Activated gamma-delta T cell treated with Interleukin-2 at 50 U/mL for 16 hours (primary cell): ENCODE data around the gene CHST1.

ENCODE experiments used
- DNase-seq: peaks from one replicate; pipeline ENCODE4 v3.0.0-alpha.2; 2020

The CHST1 gene

GRCh38 chr11:45659031-45659817 lies 6.2 kb downstream of the CHST1 start:
- DNase-seq, result no peak

- DNase-seq, result no peak
Measured at GRCh38 chr11:45658292-45658991, 7.0 kb downstream of the CHST1 start.

- no peak for DNase-seq
Measured at GRCh38 chr11:45657496-45658260, 7.7 kb downstream of the CHST1 start.

- no peak for DNase-seq
Measured at GRCh38 chr11:45655831-45656230, 9.6 kb downstream of the CHST1 start.

GRCh38 chr11:45655347-45655756 lies 10.1 kb downstream of the CHST1 start:
- peak; percentile 49 for DNase-seq

GRCh38 chr11:45655012-45655283 lies 10.5 kb downstream of the CHST1 start:
- no peak for DNase-seq

GRCh38 chr11:45654231-45655011 lies 11.0 kb downstream of the CHST1 start:
- DNase-seq, result no peak

- DNase-seq, result no peak
Measured at GRCh38 chr11:45653277-45653676, 12.1 kb downstream of the CHST1 start.

GRCh38 chr11:45652781-45653180 lies 12.6 kb downstream of the CHST1 start:
- DNase-seq, result no peak

GRCh38 chr11:45651841-45652749 lies 13.3 kb downstream of the CHST1 start:
- no peak for DNase-seq

GRCh38 chr11:45651156-45651555 lies 14.3 kb downstream of the CHST1 start:
- DNase-seq, result no peak

- no peak for DNase-seq
Measured at GRCh38 chr11:45650166-45651095, 15.0 kb downstream of the CHST1 start.

- no peak for DNase-seq
Measured at GRCh38 chr11:45649544-45650165, 15.8 kb downstream of the CHST1 start.

- DNase-seq, result no peak
Measured at GRCh38 chr11:45648931-45649330, 16.5 kb downstream of the CHST1 start.

GRCh38 chr11:45647786-45648185 lies 17.6 kb downstream of the CHST1 start:
- DNase-seq, result no peak

- DNase-seq, result no peak
Measured at GRCh38 chr11:45647329-45647728, 18.1 kb downstream of the CHST1 start.

GRCh38 chr11:45646275-45646927 lies 19.0 kb downstream of the CHST1 start:
- DNase-seq, result no peak

- no peak for DNase-seq
Measured at GRCh38 chr11:45644981-45645889, 20.2 kb downstream of the CHST1 start.
